Heart left ventricle (tissue), 16 donors: ENCODE results near the gene MYD88. TPM values are rescaled to one million over a fixed set of nuclear protein-coding genes. Genes with fewer than 3 reads are reported as not detected.

Experiments
- ATAC-seq, 4 donors: fragments of 200-7000 bp; cut with Tn5 transposase; one replicate each; pipeline ENCODE4 v1.9.1; 2020 to 2022; ENCODE audit warnings: moderate library complexity in 4 of 4, mild to moderate bottlenecking in 3 of 4, moderate number of reproducible peaks in 1 of 4
- DNase-seq, 5 donors: peaks; one replicate each; pipeline ENCODE4 v3.0.0-alpha.2; 2020
- H3K27ac ChIP-seq, 12 donors: fragments of 200-600 bp; sonication (generic) in 4 of 12; one replicate each; pipeline versions ENCODE4 v1.5.0 to v1.8.0; 2016 to 2022; ENCODE audit warnings: mild to moderate bottlenecking in 2 of 12
- H3K27me3 ChIP-seq, 9 donors: fragments of 200-600 bp; sonication (generic) in 2 of 9; one replicate each; pipeline versions ENCODE4 v1.5.1 to v1.8.0; 2016 to 2022; ENCODE audit warnings: mild to moderate bottlenecking in 3 of 9
- H3K36me3 ChIP-seq, 9 donors: fragments of 200-600 bp; sonication (generic) in 2 of 9; one replicate each; pipeline versions ENCODE4 v1.5.0 to v1.8.0; 2018 to 2022; ENCODE audit warnings: mild to moderate bottlenecking in 2 of 9
- H3K4me1 ChIP-seq, 12 donors: fragments of 200-600 bp; sonication (generic) in 4 of 12; one replicate each; pipeline versions ENCODE4 v1.5.0 to v1.8.0; 2016 to 2022; ENCODE audit warnings: mild to moderate bottlenecking in 3 of 12
- H3K4me3 ChIP-seq, 12 donors: fragments of 200-600 bp; sonication (generic) in 4 of 12; one replicate each; pipeline versions ENCODE4 v1.5.0 to v1.8.0; 2017 to 2022; ENCODE audit warnings: mild to moderate bottlenecking in 9 of 12, moderate library complexity in 4 of 12
- H3K9me3 ChIP-seq, 12 donors: fragments of 200-600 bp; sonication (generic) in 4 of 12; one replicate each; pipeline versions ENCODE4 v1.5.0 to v1.8.0; 2016 to 2022; ENCODE audit warnings: mild to moderate bottlenecking in 1 of 12
- POLR2A ChIP-seq, 2 donors: fragments of 450-650 bp; IDR thresholded peaks; one replicate each; pipeline ENCODE4 v1.6.1; 2017; ENCODE audit warnings: antibody characterized with exemption in 2 of 2, mild to moderate bottlenecking in 2 of 2, moderate library complexity in 2 of 2
- WGBS, 4 donors: extraction: QIAGEN DNeasy Blood & Tissue Kit in 2 of 4; methylation state at CpG; one replicate each; pipeline versions ENCODE4 v1.1.5 to v1.1.7; 2013 to 2018; 5-methylcytosine and 5-hydroxymethylcytosine counted together
- intact Hi-C, 10 donors: fragments of 100-400 bp; cut with DNase I; formaldehyde crosslinking; loops; one replicate each; pipeline versions ENCODE4 v1.11.1 to v1.14.2; 2022
- polyA plus RNA-seq, 2 donors: library from polyadenylated mRNA; stranded (reverse); fragments of 200-250 nt; gene quantifications; one replicate each; pipeline ENCODE4 v1.2.3, GENCODE V29; 2013
- total RNA-seq, 9 donors: library from RNA; depleted of rRNA in 2 of 9; stranded (reverse); fragments of >200 nt in 2 of 9; fragmentation: NEBNext Ultra II Directional in 3 of 9; extraction: Animal tissue kit (Norgen Biotek cat#: 25700) in 3 of 9; gene quantifications; one replicate each; pipeline versions ENCODE4 v1.1.0 to v1.2.4, GENCODE V29; 2016 to 2023
- TF ChIP-seq, protein P1 (sequence below), 12 donors: fragments of 200-600 bp; sonication (generic) in 4 of 12; IDR thresholded peaks; one replicate each; pipeline versions ENCODE4 v1.5.0 to v1.8.0; 2018 to 2022; ENCODE audit warnings: antibody characterized with exemption in 12 of 12, mild to moderate bottlenecking in 5 of 12
- donor health status: ischemic (EF 13 %, LVEDD 7.1; RV severe dilation, severe dysfunction).
- donor health status: healthy with polysubstance abuse.
- donor health status: DM: no; HTN: yes; CAD: no.
- donor health status: DM: no; HTN: no; CAD: no.
- donor health status: ischemic (EF 25% LVEDD 6.9; RV normal size, moderate dysfunction).
- donor health status: ischemic (EF 25% LVEDD 5.7; RV mildly dilated, moderate dysfunction).
- donor health status: healthy.
- donor health status: DM: yes; HTN: yes; CAD: no.
- donor health status: ischemic (EF 35%, LVEDD 5.7; RV mildly dilated, moderate dysfunction).
- donor health status: nonischemic (EF 11% LVEDD 7.7; RV severe dilation, severe dysfunction).
- donor health status: DM: yes; HTN: yes; CAD: no.
- donor health status: PGD.
- donor health status: ischemic (EF 29% LVEDD 5.4; RV normal size, mild dysfunction).
- donor health status: nonischemic (EF 23%, LVEDD 6.1; RV moderate dilation, normal function).

MYD88 gene
- total and polyA plus RNA-seq, 11 donors: 3.7 to 47.2 (median 8.2) TPM

- intact Hi-C loops: loop anchor here in 7 of 10 donors (5.0 to 10.0 kb wide), 7 partner anchors 114 to 366 kb away; partner anchors contain the start of gene XYLB (in 2 of the 7)
- ATAC-seq (no peak), DNase-seq (peak in 1 of 5 donors; percentile 24)
- H3K4me1 ChIP-seq: peaks cover 0 to 12% (median 0%) of the 10 kb centered on the region in 12 donors
- no peak overlapping the region for H3K27ac ChIP-seq
- TF ChIP-seq, protein P1, sequence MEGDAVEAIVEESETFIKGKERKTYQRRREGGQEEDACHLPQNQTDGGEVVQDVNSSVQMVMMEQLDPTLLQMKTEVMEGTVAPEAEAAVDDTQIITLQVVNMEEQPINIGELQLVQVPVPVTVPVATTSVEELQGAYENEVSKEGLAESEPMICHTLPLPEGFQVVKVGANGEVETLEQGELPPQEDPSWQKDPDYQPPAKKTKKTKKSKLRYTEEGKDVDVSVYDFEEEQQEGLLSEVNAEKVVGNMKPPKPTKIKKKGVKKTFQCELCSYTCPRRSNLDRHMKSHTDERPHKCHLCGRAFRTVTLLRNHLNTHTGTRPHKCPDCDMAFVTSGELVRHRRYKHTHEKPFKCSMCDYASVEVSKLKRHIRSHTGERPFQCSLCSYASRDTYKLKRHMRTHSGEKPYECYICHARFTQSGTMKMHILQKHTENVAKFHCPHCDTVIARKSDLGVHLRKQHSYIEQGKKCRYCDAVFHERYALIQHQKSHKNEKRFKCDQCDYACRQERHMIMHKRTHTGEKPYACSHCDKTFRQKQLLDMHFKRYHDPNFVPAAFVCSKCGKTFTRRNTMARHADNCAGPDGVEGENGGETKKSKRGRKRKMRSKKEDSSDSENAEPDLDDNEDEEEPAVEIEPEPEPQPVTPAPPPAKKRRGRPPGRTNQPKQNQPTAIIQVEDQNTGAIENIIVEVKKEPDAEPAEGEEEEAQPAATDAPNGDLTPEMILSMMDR (IDR thresholded peaks at IDR 0.05): no peak
- no peak for TF ChIP-seq POLR2A (IDR thresholded peaks at IDR 0.05)
- no peaks in the 10 kb centered on the region for H3K27me3 ChIP-seq
- 91 to 97% (median 94%) methylated on average over 1 of the region's 1 CpG for WGBS, 4 donors
- H3K9me3 ChIP-seq: no peaks in the 10 kb centered on the region
- H3K36me3 ChIP-seq: peaks cover 0 to 50% (median 46%) of the 10 kb centered on the region in 9 donors
- no peak overlapping the region for H3K4me3 ChIP-seq
Measured at GRCh38 chr3:38119248-38119544, 19.3 kb upstream of the MYD88 start.

- Histone ChIP-seq H3K4me3 (no peak overlapping the region), H3K27ac (no peak overlapping the region), H3K36me3 (peaks cover 0 to 59% (median 55%) of the 10 kb centered on the region in 9 donors), H3K9me3 (no peaks in the 10 kb centered on the region), H3K4me1 (peaks cover 0 to 12% (median 0%) of the 10 kb centered on the region in 12 donors), H3K27me3 (no peaks in the 10 kb centered on the region)
- intact Hi-C loops: loop anchor here in 8 of 10 donors (5.0 to 10.0 kb wide), 8 partner anchors 115 to 365 kb away; partner anchors contain the start of gene XYLB (in 2 of the 8)
- TF ChIP-seq, protein P1 (IDR thresholded peaks at IDR 0.05): no peak
- no peak for TF ChIP-seq POLR2A (IDR thresholded peaks at IDR 0.05)
- ATAC-seq (no peak), DNase-seq (no peak)
- 80 to 94% (median 89%) methylated on average over 5 to 7 of the region's 7 CpGs for WGBS, 4 donors
Measured at GRCh38 chr3:38119821-38120692, 18.4 kb upstream of the MYD88 start.

GRCh38 chr3:38120693-38121450, 17.6 kb upstream of the MYD88 start:
- H3K9me3 ChIP-seq: no peaks in the 10 kb centered on the region
- peaks cover 0 to 12% (median 0%) of the 10 kb centered on the region in 12 donors for H3K4me1 ChIP-seq
- intact Hi-C loops: loop anchor here in 2 of 10 donors (10.0 kb wide), 3 partner anchors 114 to 364 kb away; no protein-coding TSS in a partner anchor
- DNase-seq (peak in 1 of 5 donors; percentile 12), ATAC-seq (no peak)
- no peaks in the 10 kb centered on the region for H3K27me3 ChIP-seq
- no peak overlapping the region for H3K27ac ChIP-seq
- no peak overlapping the region for H3K4me3 ChIP-seq
- WGBS, 4 donors: 81 to 89% (median 86%) methylated on average over 11 of the region's 11 CpGs
- peaks cover 0 to 67% (median 63%) of the 10 kb centered on the region in 9 donors for H3K36me3 ChIP-seq
- TF ChIP-seq POLR2A (IDR thresholded peaks at IDR 0.05): no peak
- TF ChIP-seq, protein P1 (IDR thresholded peaks at IDR 0.05): no peak

- H3K4me3 ChIP-seq: no peak overlapping the region
- intact Hi-C loops: loop anchor here in 2 of 10 donors (10.0 kb wide), 3 partner anchors 113 to 363 kb away; no protein-coding TSS in a partner anchor
- no peak overlapping the region for H3K27ac ChIP-seq
- 83 to 89% (median 87%) methylated on average over 9 of the region's 9 CpGs for WGBS, 4 donors
- TF ChIP-seq POLR2A (IDR thresholded peaks at IDR 0.05): no peak
- TF ChIP-seq, protein P1 (IDR thresholded peaks at IDR 0.05): no peak
- no peaks in the 10 kb centered on the region for H3K27me3 ChIP-seq
- DNase-seq: peak in 1 of 5 donors; percentile 17
- H3K4me1 ChIP-seq: peaks cover 0 to 12% (median 0%) of the 10 kb centered on the region in 12 donors
- peaks cover 0 to 73% (median 69%) of the 10 kb centered on the region in 9 donors for H3K36me3 ChIP-seq
- ATAC-seq: no peak
- no peaks in the 10 kb centered on the region for H3K9me3 ChIP-seq
Measured at GRCh38 chr3:38121451-38121831, 17.0 kb upstream of the MYD88 start.
